Stimulated activated CD8-positive, alpha-beta memory T cell treated with anti-CD3 and anti-CD28 coated beads, Interleukin-15, amount 100 ng/mL, for 4 hours (primary cell): ENCODE measurements around the gene KCNK4.

Source experiments
- DNase-seq, 2 donors: peaks; one replicate each; pipeline ENCODE4 v3.0.0-alpha.2; 2020; ENCODE audit warnings: low read depth in 2 of 2

The KCNK4 gene

GRCh38 chr11:64324692-64325469 lies 33.8 kb downstream of the KCNK4 start:
- DNase-seq: no peak

- no peak for DNase-seq
Measured at GRCh38 chr11:64327375-64327774, 36.3 kb downstream of the KCNK4 start.

GRCh38 chr11:64327993-64328392 lies 36.9 kb downstream of the KCNK4 start:
- DNase-seq: no peak

GRCh38 chr11:64330888-64331287 lies 39.8 kb downstream of the KCNK4 start:
- DNase-seq: no peak

- DNase-seq: peak; percentile 46 to 50
Measured at GRCh38 chr11:64331569-64332371, 40.7 kb downstream of the KCNK4 start.

GRCh38 chr11:64333556-64333955 lies 42.5 kb downstream of the KCNK4 start:
- DNase-seq: no peak

- DNase-seq: no peak
Measured at GRCh38 chr11:64334764-64335735, 43.9 kb downstream of the KCNK4 start.

GRCh38 chr11:64337538-64338249 lies 46.6 kb downstream of the KCNK4 start:
- no peak for DNase-seq

GRCh38 chr11:64338716-64339115 lies 47.6 kb downstream of the KCNK4 start:
- DNase-seq: no peak

GRCh38 chr11:64339286-64339685 lies 48.2 kb downstream of the KCNK4 start:
- DNase-seq: no peak

- peak; percentile 70 to 74 for DNase-seq
Measured at GRCh38 chr11:64339754-64340408, 48.8 kb downstream of the KCNK4 start, which contains the start of gene CCDC88B. Gene CCDC88B (plus strand): TSS chr11:64340204. CDS start chr11:64340267, 63 bp downstream.

- DNase-seq: peak; percentile 58 to 60
Measured at GRCh38 chr11:64340671-64341335, 49.7 kb downstream of the KCNK4 start.

GRCh38 chr11:64341429-64341828 lies 50.3 kb downstream of the KCNK4 start:
- DNase-seq: no peak

GRCh38 chr11:64341851-64342791 lies 51.0 kb downstream of the KCNK4 start:
- DNase-seq: peak; percentile 65 to 74

- no peak for DNase-seq
Measured at GRCh38 chr11:64342869-64343745, 52.0 kb downstream of the KCNK4 start.

GRCh38 chr11:64343767-64344559 lies 52.9 kb downstream of the KCNK4 start:
- no peak for DNase-seq

GRCh38 chr11:64344787-64345186 lies 53.7 kb downstream of the KCNK4 start:
- no peak for DNase-seq
